Measurements from ENCODE around the gene DPCD. TPM values are rescaled to one million over a fixed set of nuclear protein-coding genes. Genes with fewer than 3 reads are reported as not detected.
A peak's percentile ranks its signal among the peaks of the same experiment; 100 is the strongest.

The DPCD gene
- total and polyA plus RNA-seq, 2 donors (not counting 3 experiments of a cell fraction or from before 2014, with no cell fraction given) = 25.3 to 39.3 TPM

DNA sequence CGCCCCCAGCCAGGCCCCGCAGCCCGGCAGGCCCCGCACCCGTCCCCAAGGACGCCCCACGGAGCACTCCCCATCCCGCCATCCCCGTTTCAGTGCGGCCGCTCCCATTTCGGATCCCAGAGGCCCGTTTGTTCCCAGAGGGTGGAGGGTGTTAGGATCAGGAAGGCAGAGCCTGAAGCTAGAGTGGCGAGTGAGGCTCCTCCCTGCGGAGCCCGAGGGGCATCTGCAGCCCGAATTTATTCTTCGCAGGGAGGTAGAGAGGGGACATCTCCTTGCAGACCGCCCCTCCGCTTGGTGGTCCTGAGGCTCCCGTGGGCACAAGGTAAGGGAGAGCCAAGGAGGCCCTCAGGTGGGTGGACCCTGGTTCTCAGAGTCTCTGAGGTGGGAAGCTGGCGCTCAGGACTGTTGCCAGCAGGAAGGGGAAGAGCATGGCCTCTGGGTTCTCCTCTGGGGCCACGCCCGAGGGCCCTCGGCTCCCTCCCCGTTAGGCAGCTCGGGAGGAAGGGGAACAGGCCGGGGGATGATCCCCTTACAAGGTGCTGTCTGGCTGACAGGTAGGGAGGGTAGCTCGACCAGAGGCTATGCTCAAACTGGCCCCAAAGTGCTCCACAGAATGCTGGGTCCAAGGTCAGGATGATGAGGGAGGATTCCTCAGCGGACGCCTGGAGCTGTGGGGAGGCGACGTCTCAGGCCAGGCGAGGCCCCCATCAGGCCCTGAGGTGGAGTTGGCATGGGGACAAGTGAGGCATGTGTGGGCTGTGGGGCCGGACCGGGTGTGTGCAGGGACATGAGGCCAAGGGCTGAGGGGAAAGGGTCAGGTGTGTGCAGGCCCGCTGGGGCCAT is 17.5 kb upstream of the DPCD start:
- no peak for TF ChIP-seq MYC (IDR thresholded peaks at IDR 0.05; ENCODE audit: low read depth, low read length)
- TF ChIP-seq EZH2 (IDR thresholded peaks at IDR 0.05; ENCODE audit: borderline replicate concordance, low read depth, low read length, severe bottlenecking) = no peak
- TF ChIP-seq, protein P1, sequence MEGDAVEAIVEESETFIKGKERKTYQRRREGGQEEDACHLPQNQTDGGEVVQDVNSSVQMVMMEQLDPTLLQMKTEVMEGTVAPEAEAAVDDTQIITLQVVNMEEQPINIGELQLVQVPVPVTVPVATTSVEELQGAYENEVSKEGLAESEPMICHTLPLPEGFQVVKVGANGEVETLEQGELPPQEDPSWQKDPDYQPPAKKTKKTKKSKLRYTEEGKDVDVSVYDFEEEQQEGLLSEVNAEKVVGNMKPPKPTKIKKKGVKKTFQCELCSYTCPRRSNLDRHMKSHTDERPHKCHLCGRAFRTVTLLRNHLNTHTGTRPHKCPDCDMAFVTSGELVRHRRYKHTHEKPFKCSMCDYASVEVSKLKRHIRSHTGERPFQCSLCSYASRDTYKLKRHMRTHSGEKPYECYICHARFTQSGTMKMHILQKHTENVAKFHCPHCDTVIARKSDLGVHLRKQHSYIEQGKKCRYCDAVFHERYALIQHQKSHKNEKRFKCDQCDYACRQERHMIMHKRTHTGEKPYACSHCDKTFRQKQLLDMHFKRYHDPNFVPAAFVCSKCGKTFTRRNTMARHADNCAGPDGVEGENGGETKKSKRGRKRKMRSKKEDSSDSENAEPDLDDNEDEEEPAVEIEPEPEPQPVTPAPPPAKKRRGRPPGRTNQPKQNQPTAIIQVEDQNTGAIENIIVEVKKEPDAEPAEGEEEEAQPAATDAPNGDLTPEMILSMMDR (IDR thresholded peaks at IDR 0.05; ENCODE audit: extremely low read depth in 1 of 2, insufficient read depth in 1 of 2, low read depth in 1 of 2, low read length in 2 of 2) = no peak
- TF ChIP-seq JUN (IDR thresholded peaks at IDR 0.05; ENCODE audit: borderline replicate concordance, insufficient read depth, insufficient read length, low read depth) = no peak
- TF ChIP-seq, protein P2, sequence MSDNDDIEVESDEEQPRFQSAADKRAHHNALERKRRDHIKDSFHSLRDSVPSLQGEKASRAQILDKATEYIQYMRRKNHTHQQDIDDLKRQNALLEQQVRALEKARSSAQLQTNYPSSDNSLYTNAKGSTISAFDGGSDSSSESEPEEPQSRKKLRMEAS (IDR thresholded peaks at IDR 0.05; ENCODE audit: insufficient read depth, insufficient read length) = no peak
- no peak for TF ChIP-seq POLR2AphosphoS5 (IDR thresholded peaks at IDR 0.05; ENCODE audit: insufficient read depth, low read depth, low read length)
- no peak for TF ChIP-seq POLR2A (IDR thresholded peaks at IDR 0.05; ENCODE audit: low read depth, low read length)
- TF ChIP-seq GATA2 (IDR thresholded peaks at IDR 0.05; ENCODE audit: insufficient read depth, insufficient read length, low read depth, low read length) = no peak
- TF ChIP-seq FOS (IDR thresholded peaks at IDR 0.05; ENCODE audit: borderline replicate concordance, insufficient read depth, low read length) = no peak
- Histone ChIP-seq H2AFZ (ENCODE audit: low read depth, low read length) (peak overlapping the region; percentile 88), H3K9me3 (replicated peaks; ENCODE audit: control insufficient read depth, insufficient read depth, low read length) (no peaks in the 10 kb centered on the region), H3K4me2 (ENCODE audit: insufficient read depth, low read length) (peak overlapping the region; percentile 69), H3K36me3 (ENCODE audit: control insufficient read depth in 2 of 2, extremely low read depth in 1 of 2, insufficient read depth in 2 of 2, low read length in 2 of 2) (no peaks in the 10 kb centered on the region), H3K27ac (ENCODE audit: insufficient read depth, low read depth, low read length) (no peak overlapping the region), H4K20me1 (replicated peaks; ENCODE audit: control insufficient read depth, extremely low read depth, insufficient read depth, low read length) (no peaks in the 10 kb centered on the region), H3K9ac (replicated peaks; ENCODE audit: extremely low read depth, insufficient read depth, low read length) (peak overlapping the region; percentile 17), H3K9me1 (replicated peaks; ENCODE audit: control insufficient read depth, extremely low read depth, insufficient read depth, low read length) (no peaks in the 10 kb centered on the region), H3K79me2 (ENCODE audit: control insufficient read depth, insufficient read depth, low read length) (no peaks in the 10 kb centered on the region), H3K4me3 (replicated peaks in 1 of 3; ENCODE audit: insufficient read depth in 1 of 3, low read depth in 1 of 3, low read length in 3 of 3) (peak overlapping the region in 2 of 3 experiments; percentile 18 to 39), H3K4me1 (ENCODE audit: control insufficient read depth, extremely low read depth, insufficient read depth, low read length) (peaks cover 7% of the 10 kb centered on the region), H3K27me3 (ENCODE audit: control insufficient read depth in 2 of 2, insufficient read depth in 2 of 2, low read length in 2 of 2) (peaks cover 22 to 23% of the 10 kb centered on the region in 2 experiments)
- intact Hi-C loops (cut with micrococcal nuclease) (loop anchor here (1.0 kb wide), 6 partner anchors 75 to 409 kb away; no protein-coding TSS in a partner anchor), dilution Hi-C loops (cut with MboI; ENCODE audit: extremely low pct_ligation_motif_present, low sequenced_read_pairs) (no loop called here)
- BruUV-seq (replicated peaks) = no TSS peak
- no peak for DNase-seq (ENCODE audit: low read depth, low spot score)
- CTCF ChIA-PET = interaction anchor here (0.6 to 4.0 kb wide), 41 partner anchors 9 to 475 kb away, joined by 3 to 78 read pairs (median 5); partner anchors contain the start of genes DPCD and POLL
- FAIRE-seq = no peak
- POLR2A ChIA-PET = no interaction called here

Measured in endothelial cell of umbilical vein (primary cell).